ENCODE results near the gene NOX4. TPM values are rescaled to one million over a fixed set of nuclear protein-coding genes. Genes with fewer than 3 reads are reported as not detected.

Gene NOX4
- total RNA-seq, 2 experiments from 2014 or later: not detected

Other genes with a start within 250 kb of the NOX4 start
- gene TRIM77, start 218.9 kb upstream of the NOX4 start, total RNA-seq: not detected

All from activated naive CD8-positive, alpha-beta T cell treated with anti-CD3 and anti-CD28 coated beads for 36 hours (primary cell).